H1 (cell line): ENCODE measurements around the gene GFOD1. TPM values are rescaled to one million over a fixed set of nuclear protein-coding genes. Genes with fewer than 3 reads are reported as not detected.

ENCODE experiments used
- POU5F1 ChIP-seq: IDR thresholded peaks from 2 replicates; pipeline ENCODE4 v1.6.1; 2011; ENCODE audit warnings: low read depth, mild to moderate bottlenecking, low read length, moderate library complexity
- TCF12 ChIP-seq: IDR thresholded peaks from 2 replicates; pipeline ENCODE4 v1.6.1; 2011; ENCODE audit warnings: low read depth, mild to moderate bottlenecking, low read length
- polyA plus RNA-seq, 7 experiments: library from polyadenylated mRNA; depleted of rRNA in 3 of 7; stranded (reverse) in 5 of 7; unstranded in 2 of 7; fragments of >200 nt in 5 of 7; fragments of 200-250 nt in 2 of 7; gene quantifications; 1 replicate in 5 of 7; 2 replicates in 1 of 7; 4 replicates in 1 of 7; pipeline versions ENCODE4 v1.2.1 to v1.2.3, GENCODE V29; 2011 to 2013; ENCODE audit warnings: missing spikeins in 2 of 7, mixed read lengths in 2 of 7
- total RNA-seq: library from RNA; stranded (reverse); fragmentation: NEBNext Ultra II Directional; extraction: Animal tissue kit (Norgen Biotek cat#: 25700); gene quantifications from 2 replicates; pipeline ENCODE4 v1.2.1, GENCODE V29; 2021

Gene GFOD1
- total and polyA plus RNA-seq, 2 of the 8 experiments (the other 6 are each of a cell fraction or from before 2014, with no cell fraction given): 2.5 to 8.8 TPM

DNA sequence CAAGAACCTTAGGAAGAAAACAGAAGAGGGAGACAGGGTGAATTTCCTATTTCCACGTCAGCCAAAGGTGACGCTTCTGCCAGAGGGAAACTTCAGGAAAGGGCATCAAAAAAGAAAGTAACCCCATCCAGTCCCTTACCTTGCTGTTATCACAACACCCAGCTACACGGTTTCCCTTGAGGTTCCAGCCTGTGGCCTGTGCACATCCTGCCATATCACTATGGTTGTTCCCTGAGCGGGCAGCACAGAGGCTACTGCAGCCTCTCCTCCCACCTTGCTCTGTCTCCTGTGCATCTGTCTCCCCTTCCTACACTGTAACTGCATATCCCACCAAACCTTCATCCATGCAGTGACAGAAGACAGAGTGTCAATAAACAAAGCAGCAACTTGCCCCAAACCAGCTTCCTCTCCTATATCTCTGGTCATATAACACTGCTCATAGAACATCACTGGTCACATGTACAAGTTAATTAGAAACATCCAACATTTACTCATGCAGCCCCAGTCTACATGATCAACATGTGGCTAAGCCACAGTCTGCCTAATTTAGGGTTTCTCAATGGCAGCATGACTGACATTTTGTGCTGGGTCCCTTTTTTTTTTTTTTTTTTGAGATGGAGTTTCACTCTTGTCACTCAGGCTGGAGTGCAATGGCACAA lies 54.7 kb downstream of the GFOD1 start (continued):
- no peak for TF ChIP-seq TCF12
- TF ChIP-seq POU5F1: no peak
